HepG2 (cell line): ENCODE results near the gene TBC1D24. TPM values are rescaled to one million over a fixed set of nuclear protein-coding genes. Genes with fewer than 3 reads are reported as not detected.

Experiments used
- ARID2 ChIP-seq: sonication (generic); formaldehyde crosslinking; IDR thresholded peaks from 2 replicates; pipeline ENCODE4 v1.8.1; 2022; ENCODE audit warnings: mild to moderate bottlenecking, missing genetic modification reagents, borderline replicate concordance
- CBX1 ChIP-seq: IDR thresholded peaks from one replicate; pipeline ENCODE4 v1.6.1; 2016; ENCODE audit warnings: antibody characterized with exemption, low read depth
- HCFC1 ChIP-seq: fragments of 150-350 bp; IDR thresholded peaks from 2 replicates; pipeline ENCODE4 v1.6.1; 2014; ENCODE audit warnings: low read depth, low read length
- IRF1 ChIP-seq: sonication (generic); formaldehyde crosslinking; IDR thresholded peaks from 2 replicates; pipeline ENCODE4 v1.4.0; 2020; ENCODE audit warnings: low read depth, mild to moderate bottlenecking, missing genetic modification reagents
- ISX ChIP-seq: sonication (generic); formaldehyde crosslinking; conservative IDR thresholded peaks from 2 replicates; pipeline ENCODE4 v1.5.0; 2020; ENCODE audit warnings: missing genetic modification reagents
- KLF12 ChIP-seq: sonication (generic); formaldehyde crosslinking; IDR thresholded peaks from 2 replicates; pipeline ENCODE4 v1.4.0; 2020; ENCODE audit warnings: missing genetic modification reagents, borderline replicate concordance
- MXD4 ChIP-seq: IDR thresholded peaks from 2 replicates; pipeline ENCODE4 v1.6.1; 2016; ENCODE audit warnings: mild to moderate bottlenecking, missing biosample characterization, missing genetic modification reagents
- RBAK ChIP-seq: sonication (generic); formaldehyde crosslinking; IDR thresholded peaks from 2 replicates; pipeline ENCODE4 v1.5.1; 2020; ENCODE audit warnings: mild to moderate bottlenecking, missing genetic modification reagents
- TGIF2 ChIP-seq: IDR thresholded peaks from 2 replicates; pipeline ENCODE4 v1.6.1; 2016; ENCODE audit warnings: control low read depth, missing compliant biosample characterization
- ZBTB7B ChIP-seq: sonication (generic); formaldehyde crosslinking; IDR thresholded peaks from 2 replicates; pipeline ENCODE4 v1.4.0; 2020; ENCODE audit warnings: missing genetic modification reagents
- ZC3H4 ChIP-seq: sonication (generic); formaldehyde crosslinking; IDR thresholded peaks from 2 replicates; pipeline ENCODE4 v1.4.0; 2020; ENCODE audit warnings: missing genetic modification reagents, borderline replicate concordance
- ZFY ChIP-seq: sonication (generic); formaldehyde crosslinking; IDR thresholded peaks from 2 replicates; pipeline ENCODE4 v1.4.0; 2020; ENCODE audit warnings: missing genetic modification reagents
- ZNF121 ChIP-seq: sonication (generic); formaldehyde crosslinking; IDR thresholded peaks from 2 replicates; pipeline ENCODE4 v1.5.0; 2020; ENCODE audit warnings: mild to moderate bottlenecking, missing genetic modification reagents
- ZNF280D ChIP-seq: sonication (generic); formaldehyde crosslinking; IDR thresholded peaks from 2 replicates; pipeline ENCODE4 v1.5.1; 2020; ENCODE audit warnings: mild to moderate bottlenecking, missing genetic modification reagents
- ZNF431 ChIP-seq: sonication (generic); formaldehyde crosslinking; IDR thresholded peaks from 2 replicates; pipeline ENCODE4 v1.9.0; 2022; ENCODE audit warnings: missing genetic modification reagents, low read depth, mild to moderate bottlenecking, borderline replicate concordance
- ZNF451 ChIP-seq: sonication (generic); formaldehyde crosslinking; IDR thresholded peaks from 2 replicates; pipeline ENCODE4 v1.5.0; 2020; ENCODE audit warnings: mild to moderate bottlenecking, missing genetic modification reagents
- ZNF546 ChIP-seq: sonication (generic); formaldehyde crosslinking; conservative IDR thresholded peaks from 2 replicates; pipeline ENCODE4 v1.8.1; 2023; ENCODE audit warnings: mild to moderate bottlenecking, missing genetic modification reagents
- ZNF614 ChIP-seq: IDR thresholded peaks from 2 replicates; pipeline ENCODE4 v1.6.1; 2018; ENCODE audit warnings: missing biosample characterization, missing genetic modification reagents, inconsistent platforms, borderline replicate concordance
- ZNF615 ChIP-seq: sonication (generic); formaldehyde crosslinking; IDR thresholded peaks from 2 replicates; pipeline ENCODE4 v1.5.0; 2020; ENCODE audit warnings: mild to moderate bottlenecking, missing genetic modification reagents, borderline replicate concordance
- ZNF737 ChIP-seq: sonication (generic); formaldehyde crosslinking; IDR thresholded peaks from 2 replicates; pipeline ENCODE4 v1.5.0; 2020; ENCODE audit warnings: missing genetic modification reagents, mild to moderate bottlenecking, borderline replicate concordance
- ZNF891 ChIP-seq: sonication (generic); formaldehyde crosslinking; IDR thresholded peaks from 2 replicates; pipeline ENCODE4 v1.5.0; 2020; ENCODE audit warnings: mild to moderate bottlenecking, missing genetic modification reagents
- polyA plus RNA-seq, 8 experiments: library from polyadenylated mRNA; depleted of rRNA in 3 of 8; stranded (reverse) in 7 of 8; unstranded in 1 of 8; fragments of >200 nt; fragmentation: Illumina TruSeq in 4 of 8; extraction: Trizol in 4 of 8; gene quantifications; 2 replicates each; pipeline versions ENCODE4 v1.2.1 to v1.2.3, GENCODE V29; 2011 to 2016; ENCODE audit warnings: low read depth in 4 of 8, missing spikeins in 1 of 8, mixed read lengths in 1 of 8; ENCODE audit not compliant: insufficient read depth in 1 of 8
- total RNA-seq, 5 experiments: library from RNA; depleted of rRNA; stranded (reverse); fragments of >200 nt; fragmentation: Illumina TruSeq; extraction: Trizol; gene quantifications; 2 replicates each; pipeline ENCODE4 v1.2.3, GENCODE V29; 2016; ENCODE audit warnings: low read depth in 1 of 5
- TF ChIP-seq, protein P1 (sequence below): sonication (generic); formaldehyde crosslinking; IDR thresholded peaks from 2 replicates; pipeline ENCODE4 v1.4.0; 2020; ENCODE audit warnings: mild to moderate bottlenecking, missing genetic modification reagents
- TF ChIP-seq, protein P2 (sequence below), 2 experiments: sonication (generic) in 1 of 2; formaldehyde crosslinking in 1 of 2; IDR thresholded peaks; 2 replicates each; pipeline versions ENCODE4 v1.5.1 to v1.6.1; 2011 to 2020; ENCODE audit warnings: borderline replicate concordance in 1 of 2, low read depth in 1 of 2, low read length in 1 of 2, mild to moderate bottlenecking in 1 of 2, missing genetic modification reagents in 1 of 2, moderate library complexity in 1 of 2

Gene TBC1D24
- total and polyA plus RNA-seq, 2 of the 13 experiments (the other 11 are each of a cell fraction or from before 2014, with no cell fraction given) = 7.7 to 13.7 TPM

GRCh38 chr16:2483939-2484897 lies 9.3 kb downstream of the TBC1D24 start (continued):
- TF ChIP-seq ZNF280D (CRISPR knock-in tag) (0 out of 2 replicates have a peak, but pooled peaks have one; percentile 3), ZNF615 (CRISPR knock-in tag) (no peak), ZNF546 (CRISPR knock-in tag) (0 out of 2 replicates have a peak, but pooled peaks have one; percentile 25), RBAK (CRISPR knock-in tag) (no peak), ZNF451 (0 out of 2 replicates have a peak, but pooled peaks have one; percentile 46), ARID2 (CRISPR knock-in tag) (no peak), ZNF891 (CRISPR knock-in tag) (no peak), KLF12 (CRISPR knock-in tag) (no peak), TGIF2 (CRISPR knock-in tag) (no peak), ZNF614 (CRISPR knock-in tag) (no peak), ZC3H4 (CRISPR knock-in tag) (no peak), ZBTB7B (no peak), ZNF431 (CRISPR knock-in tag) (0 out of 2 replicates have a peak, but pooled peaks have one; percentile 17), CBX1 (no peak), ISX (no peak), ZNF121 (no peak), ZFY (CRISPR knock-in tag) (peak; percentile 47; the same call in 1 of the 2 replicates), MXD4 (CRISPR knock-in tag) (no peak), HCFC1 (no peak), ZNF737 (CRISPR knock-in tag) (no peak), IRF1 (CRISPR knock-in tag) (no peak)
- TF ChIP-seq, protein P1, sequence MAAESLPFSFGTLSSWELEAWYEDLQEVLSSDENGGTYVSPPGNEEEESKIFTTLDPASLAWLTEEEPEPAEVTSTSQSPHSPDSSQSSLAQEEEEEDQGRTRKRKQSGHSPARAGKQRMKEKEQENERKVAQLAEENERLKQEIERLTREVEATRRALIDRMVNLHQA (CRISPR knock-in tag) = no peak
- TF ChIP-seq, protein P2, sequence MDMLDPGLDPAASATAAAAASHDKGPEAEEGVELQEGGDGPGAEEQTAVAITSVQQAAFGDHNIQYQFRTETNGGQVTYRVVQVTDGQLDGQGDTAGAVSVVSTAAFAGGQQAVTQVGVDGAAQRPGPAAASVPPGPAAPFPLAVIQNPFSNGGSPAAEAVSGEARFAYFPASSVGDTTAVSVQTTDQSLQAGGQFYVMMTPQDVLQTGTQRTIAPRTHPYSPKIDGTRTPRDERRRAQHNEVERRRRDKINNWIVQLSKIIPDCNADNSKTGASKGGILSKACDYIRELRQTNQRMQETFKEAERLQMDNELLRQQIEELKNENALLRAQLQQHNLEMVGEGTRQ (IDR thresholded peaks at IDR 0.05; ENCODE audit: low read depth, low read length) = no peak
- TF ChIP-seq, protein P2 (CRISPR knock-in tag; IDR thresholded peaks at IDR 0.05; ENCODE audit: borderline replicate concordance) = no peak
